ENCODE results near the gene ADGRG6.

ADGRG6 gene

GRCh38 chr6:142482249-142482648, 180.4 kb downstream of the ADGRG6 start:
- in situ Hi-C loops (cut with MboI; ENCODE audit: low sequenced_read_pairs), result no loop called here
- Histone ChIP-seq H3K27me3 (ENCODE audit: low read depth) (no peaks in the 10 kb centered on the region), H3K9me3 (no peaks in the 10 kb centered on the region), H3K4me1 (peaks cover 4% of the 10 kb centered on the region; the same call in 1 of the 2 replicates), H3K36me3 (replicated peaks) (no peaks in the 10 kb centered on the region), H3K4me3 (no peak overlapping the region)
- no peak for DNase-seq (ENCODE audit: low spot score in 2 of 2)

- Histone ChIP-seq H3K4me1 (no peaks in the 10 kb centered on the region; the same call in 1 of the 2 replicates), H3K9me3 (no peaks in the 10 kb centered on the region), H3K27me3 (ENCODE audit: low read depth) (no peaks in the 10 kb centered on the region), H3K4me3 (no peak overlapping the region), H3K36me3 (replicated peaks) (no peaks in the 10 kb centered on the region)
- no peak for DNase-seq (ENCODE audit: low spot score in 2 of 2)
- in situ Hi-C loops (cut with MboI; ENCODE audit: low sequenced_read_pairs), result no loop called here
Measured at GRCh38 chr6:142482974-142483373, 181.2 kb downstream of the ADGRG6 start.

GRCh38 chr6:142485256-142485655, 183.4 kb downstream of the ADGRG6 start:
- Histone ChIP-seq H3K4me3 (no peak overlapping the region), H3K27me3 (ENCODE audit: low read depth) (no peaks in the 10 kb centered on the region), H3K9me3 (no peaks in the 10 kb centered on the region), H3K36me3 (replicated peaks) (no peaks in the 10 kb centered on the region), H3K4me1 (no peaks in the 10 kb centered on the region)
- in situ Hi-C loops (cut with MboI; ENCODE audit: low sequenced_read_pairs), result no loop called here
- no peak for DNase-seq (ENCODE audit: low spot score in 2 of 2)

GRCh38 chr6:142489722-142490610, 188.2 kb downstream of the ADGRG6 start:
- Histone ChIP-seq H3K27me3 (ENCODE audit: low read depth) (no peaks in the 10 kb centered on the region), H3K4me3 (no peak overlapping the region), H3K9me3 (no peaks in the 10 kb centered on the region), H3K4me1 (no peaks in the 10 kb centered on the region), H3K36me3 (replicated peaks) (no peaks in the 10 kb centered on the region)
- in situ Hi-C loops (cut with MboI; ENCODE audit: low sequenced_read_pairs), result no loop called here
- no peak for DNase-seq (ENCODE audit: low spot score in 2 of 2)

Measured in HAP-1 (cell line).